ENCODE measurements around the gene MRTFB. TPM values are rescaled to one million over a fixed set of nuclear protein-coding genes. Genes with fewer than 3 reads are reported as not detected.

Gene MRTFB
- total RNA-seq, 4 donors from 2014 or later, result 17.1 to 77.8 (median 21.9) TPM

DNA sequence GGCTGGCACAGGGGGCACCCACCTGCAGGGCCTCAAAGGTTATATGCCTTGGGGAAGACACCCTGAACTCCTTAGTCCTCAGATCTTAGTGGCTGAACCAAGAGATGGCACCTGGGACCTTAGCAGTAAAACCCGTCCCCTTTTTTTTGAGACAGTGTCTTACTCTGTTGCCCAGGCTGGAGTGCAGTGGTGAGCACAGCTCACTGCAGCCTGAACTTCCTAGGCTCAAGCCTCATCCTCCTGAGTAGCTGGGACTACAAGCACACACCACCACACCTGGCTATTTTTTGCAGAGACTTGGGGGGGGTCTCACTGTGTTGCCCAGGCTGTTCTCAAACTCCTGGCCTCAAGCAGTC lies 237.2 kb downstream of the MRTFB start:
- DNase-seq, result no peak
- Histone ChIP-seq H3K9me3 (no peaks in the 10 kb centered on the region), H3K27me3 (no peaks in the 10 kb centered on the region), H3K4me1 (peaks cover 36 to 76% (median 50%) of the 10 kb centered on the region in 3 donors), H3K36me3 (no peaks in the 10 kb centered on the region), H3K27ac (peak overlapping the region; percentile 76 to 93 (median 80)), H3K4me3 (peak overlapping the region in 1 of 4 donors; percentile 26)
- 100% methylated on average over 1 of the region's 1 CpG; no CpG with 5 or more reads in 1 of the 2 donors for WGBS, 2 donors
- intact Hi-C loops (cut with DNase I), result no loop called here
- TF ChIP-seq POLR2A (IDR thresholded peaks at IDR 0.05), result no peak
- TF ChIP-seq, protein P1, sequence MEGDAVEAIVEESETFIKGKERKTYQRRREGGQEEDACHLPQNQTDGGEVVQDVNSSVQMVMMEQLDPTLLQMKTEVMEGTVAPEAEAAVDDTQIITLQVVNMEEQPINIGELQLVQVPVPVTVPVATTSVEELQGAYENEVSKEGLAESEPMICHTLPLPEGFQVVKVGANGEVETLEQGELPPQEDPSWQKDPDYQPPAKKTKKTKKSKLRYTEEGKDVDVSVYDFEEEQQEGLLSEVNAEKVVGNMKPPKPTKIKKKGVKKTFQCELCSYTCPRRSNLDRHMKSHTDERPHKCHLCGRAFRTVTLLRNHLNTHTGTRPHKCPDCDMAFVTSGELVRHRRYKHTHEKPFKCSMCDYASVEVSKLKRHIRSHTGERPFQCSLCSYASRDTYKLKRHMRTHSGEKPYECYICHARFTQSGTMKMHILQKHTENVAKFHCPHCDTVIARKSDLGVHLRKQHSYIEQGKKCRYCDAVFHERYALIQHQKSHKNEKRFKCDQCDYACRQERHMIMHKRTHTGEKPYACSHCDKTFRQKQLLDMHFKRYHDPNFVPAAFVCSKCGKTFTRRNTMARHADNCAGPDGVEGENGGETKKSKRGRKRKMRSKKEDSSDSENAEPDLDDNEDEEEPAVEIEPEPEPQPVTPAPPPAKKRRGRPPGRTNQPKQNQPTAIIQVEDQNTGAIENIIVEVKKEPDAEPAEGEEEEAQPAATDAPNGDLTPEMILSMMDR (IDR thresholded peaks at IDR 0.05), result peak in 2 of 6 experiments; percentile 4 to 25

DNA sequence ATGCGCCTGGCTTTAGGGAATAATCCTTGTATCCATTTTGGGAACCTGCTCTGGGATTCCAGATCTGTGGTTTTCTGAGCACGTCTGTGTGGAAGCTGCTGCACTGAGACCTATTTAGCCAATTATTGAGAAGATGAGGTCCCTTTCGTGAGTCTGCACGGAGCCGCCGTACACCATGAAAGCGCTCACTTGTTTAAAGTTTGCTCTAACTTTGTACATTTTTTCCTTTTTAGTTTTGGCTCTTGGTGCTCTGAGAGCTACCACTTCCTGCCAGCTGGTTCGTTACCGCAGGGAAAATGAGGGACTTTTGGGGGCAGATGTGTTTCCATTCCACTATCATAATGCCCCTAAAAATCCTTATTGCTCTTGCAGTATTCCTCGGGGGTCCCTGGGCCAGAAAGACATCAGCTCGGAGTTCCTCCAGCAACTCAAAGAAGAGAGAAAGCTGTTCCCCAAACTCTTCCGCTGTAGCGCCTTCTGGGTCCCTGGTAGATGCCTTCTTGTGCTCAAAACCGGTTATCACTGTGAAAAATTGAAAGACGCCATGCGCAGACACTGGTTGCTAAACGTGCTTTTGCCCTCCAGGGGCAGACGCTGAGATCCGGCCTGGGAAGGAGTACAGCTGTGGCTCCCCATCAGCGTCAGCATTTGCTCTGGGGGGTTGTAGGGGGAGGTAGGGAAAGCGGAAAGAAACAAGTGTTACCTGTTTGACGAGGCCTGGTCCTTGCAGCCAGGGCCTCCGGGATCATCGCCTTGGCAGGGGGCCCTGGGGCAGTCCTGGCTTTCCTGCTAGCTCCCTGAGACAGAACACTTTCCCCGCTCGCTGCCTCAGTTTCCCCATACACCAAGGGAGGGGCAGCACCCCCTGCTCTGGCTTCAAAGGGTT lies 238.1 kb downstream of the MRTFB start:
- intact Hi-C loops (cut with DNase I), result no loop called here
- Histone ChIP-seq H3K4me1 (peaks cover 36 to 67% (median 45%) of the 10 kb centered on the region in 3 donors), H3K36me3 (no peaks in the 10 kb centered on the region), H3K27me3 (no peaks in the 10 kb centered on the region), H3K27ac (peak overlapping the region; percentile 76 to 93 (median 80)), H3K9me3 (no peaks in the 10 kb centered on the region), H3K4me3 (peak overlapping the region in 3 of 4 donors; percentile 2 to 43 (median 8))
- DNase-seq, result no peak
- 20 to 35% methylated on average over 15 to 24 of the region's 26 CpGs for WGBS, 2 donors
- TF ChIP-seq POLR2A (IDR thresholded peaks at IDR 0.05), result no peak
- TF ChIP-seq, protein P1 (IDR thresholded peaks at IDR 0.05), result peak in 2 of 6 experiments; percentile 42 to 46

DNA sequence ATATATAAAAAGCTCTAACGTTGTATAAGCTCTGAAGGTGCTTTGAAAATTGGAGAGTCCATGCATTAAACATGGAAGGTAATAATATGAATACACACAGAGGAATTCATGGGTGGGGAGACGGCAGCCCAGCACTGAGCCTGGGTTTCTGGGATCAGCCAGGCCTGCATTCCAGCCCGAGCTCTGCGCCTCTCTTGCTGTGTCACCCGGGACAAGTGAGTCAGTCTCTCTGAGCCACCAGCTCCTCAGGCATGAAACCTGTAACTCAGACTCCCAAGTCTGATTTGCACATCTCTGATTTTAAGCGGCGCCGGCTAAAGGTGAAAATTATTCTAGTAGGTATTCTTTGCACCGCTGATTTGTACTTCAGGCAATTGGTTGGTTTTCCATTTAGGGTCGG lies 238.8 kb downstream of the MRTFB start:
- intact Hi-C loops (cut with DNase I), result no loop called here
- DNase-seq, result no peak
- Histone ChIP-seq H3K27ac (peak overlapping the region; percentile 76 to 93 (median 80)), H3K4me1 (peaks cover 36 to 61% (median 45%) of the 10 kb centered on the region in 3 donors), H3K36me3 (no peaks in the 10 kb centered on the region), H3K27me3 (no peaks in the 10 kb centered on the region), H3K9me3 (no peaks in the 10 kb centered on the region), H3K4me3 (peak overlapping the region in 1 of 4 donors; percentile 43)
- WGBS, 2 donors, result 43 to 62% methylated on average over 9 to 10 of the region's 10 CpGs
- no peak for TF ChIP-seq POLR2A (IDR thresholded peaks at IDR 0.05)
- TF ChIP-seq, protein P1 (IDR thresholded peaks at IDR 0.05), result no peak

DNA sequence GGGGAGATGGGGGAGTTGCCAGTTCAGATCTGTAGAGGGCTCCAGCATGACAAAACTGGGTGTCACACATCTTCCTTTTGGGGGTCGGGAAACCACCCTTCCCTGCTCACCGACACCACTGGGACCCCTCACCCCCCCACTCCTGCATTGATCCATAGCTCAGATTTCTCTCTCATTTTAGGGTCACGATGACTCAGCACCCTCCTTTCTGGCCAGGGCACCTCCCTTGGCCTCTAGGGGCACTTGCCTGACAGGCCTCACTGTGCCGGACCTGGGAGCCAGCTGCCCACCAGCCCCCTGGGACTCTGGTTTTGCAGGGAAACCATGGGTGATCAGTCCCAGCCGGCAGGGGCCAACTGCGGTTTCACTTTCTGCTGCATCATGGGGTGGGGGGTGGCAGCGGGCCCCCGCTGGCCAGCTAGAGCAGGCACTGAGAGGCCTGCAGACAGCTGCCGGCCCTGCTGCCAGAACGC lies 239.4 kb downstream of the MRTFB start:
- H3K4me1 ChIP-seq, result peaks cover 36 to 55% (median 45%) of the 10 kb centered on the region in 3 donors
- H3K27ac ChIP-seq, result peak overlapping the region; percentile 76 to 93 (median 80)
- DNase-seq, result no peak
- 50 to 81% methylated on average over 4 to 5 of the region's 10 CpGs for WGBS, 2 donors
- TF ChIP-seq, protein P1 (IDR thresholded peaks at IDR 0.05), result no peak
- H3K4me3 ChIP-seq, result peak overlapping the region in 3 of 4 donors; percentile 5 to 18 (median 9)
- H3K36me3 ChIP-seq, result no peaks in the 10 kb centered on the region
- H3K27me3 ChIP-seq, result no peaks in the 10 kb centered on the region
- no peaks in the 10 kb centered on the region for H3K9me3 ChIP-seq
- intact Hi-C loops (cut with DNase I), result no loop called here

DNA sequence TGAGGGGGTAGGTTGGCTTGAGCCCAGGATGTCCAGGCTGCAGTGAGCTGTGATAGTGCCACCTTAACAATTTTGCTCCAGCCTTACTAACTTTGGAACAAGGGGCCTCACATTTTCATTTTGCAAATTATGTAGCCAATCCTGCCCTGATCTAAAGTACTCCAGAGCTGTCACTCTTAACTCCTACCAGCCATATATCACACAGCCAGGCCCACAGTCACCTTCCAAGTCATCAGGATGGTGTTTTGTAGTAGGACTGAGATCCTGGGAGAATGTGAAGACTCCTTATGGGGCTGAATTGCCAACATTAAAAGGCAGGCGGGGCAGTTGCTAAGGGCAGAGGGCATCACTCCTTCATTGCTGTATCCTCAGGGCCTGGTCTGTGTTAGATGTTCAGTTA lies 243.0 kb downstream of the MRTFB start:
- intact Hi-C loops (cut with DNase I), result no loop called here
- no peak for DNase-seq
- 86% methylated on average over 1 of the region's 1 CpG for WGBS, 2 donors
- Histone ChIP-seq H3K27me3 (no peaks in the 10 kb centered on the region), H3K4me3 (no peak overlapping the region), H3K4me1 (peaks cover 15 to 19% (median 15%) of the 10 kb centered on the region in 3 donors), H3K36me3 (no peaks in the 10 kb centered on the region), H3K27ac (no peak overlapping the region), H3K9me3 (no peaks in the 10 kb centered on the region)
- no peak for TF ChIP-seq POLR2A (IDR thresholded peaks at IDR 0.05)
- TF ChIP-seq, protein P1 (IDR thresholded peaks at IDR 0.05), result no peak
